ENCODE results near the gene PSPC1.

DNA sequence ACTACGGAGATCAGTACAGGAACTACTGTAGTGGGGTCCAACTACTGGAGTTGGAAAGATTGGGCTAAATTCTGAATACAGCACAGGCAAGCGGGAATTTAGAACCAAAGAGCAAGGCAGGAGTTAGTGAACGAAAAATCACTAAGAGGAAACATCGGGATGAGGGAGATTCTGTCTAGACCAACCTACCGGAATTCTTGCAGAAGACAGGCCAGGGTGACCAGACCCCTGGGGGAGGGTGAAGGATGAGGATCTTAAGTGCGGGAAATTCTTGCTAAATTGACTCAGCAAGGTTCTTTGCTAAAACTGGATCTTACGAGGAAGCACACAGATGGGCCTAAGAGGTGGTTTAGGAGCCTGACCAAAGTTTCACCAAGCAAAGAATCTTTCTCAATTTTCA lies 13.2 kb upstream of the PSPC1 start:
- no peak for TF ChIP-seq CTCF (IDR thresholded peaks at IDR 0.05 in 4 of 5, conservative IDR thresholded peaks at IDR 0.05 in 1 of 5)
- TF ChIP-seq POLR2A (IDR thresholded peaks at IDR 0.05), result no peak

Data from gastrocnemius medialis (tissue), 4 donors.